ENCODE results near the gene ZNF302. TPM values are rescaled to one million over a fixed set of nuclear protein-coding genes. Genes with fewer than 3 reads are reported as not detected.

ZNF302 gene
- polyA plus RNA-seq, 1 of the 3 experiments (the other 2 are of a cell fraction) = 14.3 TPM

DNA sequence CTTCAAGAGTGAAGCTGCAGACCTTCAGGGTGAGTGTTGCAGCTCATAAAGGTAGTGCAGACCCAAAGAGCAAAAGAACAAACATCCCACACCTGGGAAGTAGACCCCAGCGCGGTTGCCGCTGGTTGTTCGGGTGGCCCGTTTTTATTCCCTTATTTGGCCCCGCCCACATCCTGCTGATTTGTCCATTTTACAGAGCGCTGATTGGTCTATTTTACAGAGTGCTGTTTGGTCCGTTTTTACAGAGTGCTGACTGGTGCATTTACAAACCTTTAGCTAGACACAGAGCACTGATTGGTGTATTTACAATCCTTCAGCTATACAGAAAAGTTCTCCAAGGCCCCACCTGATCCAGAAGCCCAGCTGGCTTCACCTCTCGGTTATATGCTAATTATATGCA, 1.6 kb upstream of the ZNF302 start:
- H3K27ac ChIP-seq (ENCODE audit: low read depth in 2 of 2, low read length in 1 of 2) = no peak overlapping the region
- no peaks in the 10 kb centered on the region for H3K9me3 ChIP-seq
- peaks cover 0 to 7% of the 10 kb centered on the region in 2 experiments; a peak in 2 of 4 replicates for H3K4me1 ChIP-seq (ENCODE audit: control insufficient read depth in 1 of 2, insufficient read depth in 2 of 2, low read depth in 1 of 2, low read length in 1 of 2)
- WGBS (ENCODE audit: low lambda C conversion rate) = 88% methylated on average over 9 of the region's 9 CpGs
- H3K79me2 ChIP-seq (ENCODE audit: insufficient read depth) = peaks cover 6% of the 10 kb centered on the region; the same call in 1 of the 2 replicates
- no peaks in the 10 kb centered on the region for H3K27me3 ChIP-seq (ENCODE audit: insufficient read depth)
- TF ChIP-seq, protein P1, sequence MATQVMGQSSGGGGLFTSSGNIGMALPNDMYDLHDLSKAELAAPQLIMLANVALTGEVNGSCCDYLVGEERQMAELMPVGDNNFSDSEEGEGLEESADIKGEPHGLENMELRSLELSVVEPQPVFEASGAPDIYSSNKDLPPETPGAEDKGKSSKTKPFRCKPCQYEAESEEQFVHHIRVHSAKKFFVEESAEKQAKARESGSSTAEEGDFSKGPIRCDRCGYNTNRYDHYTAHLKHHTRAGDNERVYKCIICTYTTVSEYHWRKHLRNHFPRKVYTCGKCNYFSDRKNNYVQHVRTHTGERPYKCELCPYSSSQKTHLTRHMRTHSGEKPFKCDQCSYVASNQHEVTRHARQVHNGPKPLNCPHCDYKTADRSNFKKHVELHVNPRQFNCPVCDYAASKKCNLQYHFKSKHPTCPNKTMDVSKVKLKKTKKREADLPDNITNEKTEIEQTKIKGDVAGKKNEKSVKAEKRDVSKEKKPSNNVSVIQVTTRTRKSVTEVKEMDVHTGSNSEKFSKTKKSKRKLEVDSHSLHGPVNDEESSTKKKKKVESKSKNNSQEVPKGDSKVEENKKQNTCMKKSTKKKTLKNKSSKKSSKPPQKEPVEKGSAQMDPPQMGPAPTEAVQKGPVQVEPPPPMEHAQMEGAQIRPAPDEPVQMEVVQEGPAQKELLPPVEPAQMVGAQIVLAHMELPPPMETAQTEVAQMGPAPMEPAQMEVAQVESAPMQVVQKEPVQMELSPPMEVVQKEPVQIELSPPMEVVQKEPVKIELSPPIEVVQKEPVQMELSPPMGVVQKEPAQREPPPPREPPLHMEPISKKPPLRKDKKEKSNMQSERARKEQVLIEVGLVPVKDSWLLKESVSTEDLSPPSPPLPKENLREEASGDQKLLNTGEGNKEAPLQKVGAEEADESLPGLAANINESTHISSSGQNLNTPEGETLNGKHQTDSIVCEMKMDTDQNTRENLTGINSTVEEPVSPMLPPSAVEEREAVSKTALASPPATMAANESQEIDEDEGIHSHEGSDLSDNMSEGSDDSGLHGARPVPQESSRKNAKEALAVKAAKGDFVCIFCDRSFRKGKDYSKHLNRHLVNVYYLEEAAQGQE (IDR thresholded peaks at IDR 0.05; ENCODE audit: low read depth, low read length) = no peak
- TF ChIP-seq ELF1 (IDR thresholded peaks at IDR 0.05) (no peak), POLR2AphosphoS5 (IDR thresholded peaks at IDR 0.05; ENCODE audit: low read depth, low read length) (no peak), NFIC (IDR thresholded peaks at IDR 0.05; ENCODE audit: borderline replicate concordance) (no peak), SIN3A (IDR thresholded peaks at IDR 0.05; ENCODE audit: borderline replicate concordance, low read depth, low read length) (no peak), FOSL2 (IDR thresholded peaks at IDR 0.05; ENCODE audit: borderline replicate concordance, low read depth) (no peak), TEAD4 (IDR thresholded peaks at IDR 0.05; ENCODE audit: borderline replicate concordance, insufficient read depth) (no peak), MXI1 (IDR thresholded peaks at IDR 0.05; ENCODE audit: low read depth, low read length) (no peak), RAD21 (IDR thresholded peaks at IDR 0.05; ENCODE audit: low read length) (no peak), NRF1 (IDR thresholded peaks at IDR 0.05; ENCODE audit: low read depth, low read length) (no peak), JUND (IDR thresholded peaks at IDR 0.05) (no peak), MEF2A (IDR thresholded peaks at IDR 0.05; ENCODE audit: borderline replicate concordance, low read depth) (no peak), EP300 (IDR thresholded peaks at IDR 0.05; ENCODE audit: borderline replicate concordance in 1 of 2, low read depth in 1 of 2, low read length in 1 of 2) (no peak), RCOR1 (IDR thresholded peaks at IDR 0.05; ENCODE audit: low read length) (no peak), GABPA (IDR thresholded peaks at IDR 0.05; ENCODE audit: low read depth) (no peak)
- TF ChIP-seq, protein P2, sequence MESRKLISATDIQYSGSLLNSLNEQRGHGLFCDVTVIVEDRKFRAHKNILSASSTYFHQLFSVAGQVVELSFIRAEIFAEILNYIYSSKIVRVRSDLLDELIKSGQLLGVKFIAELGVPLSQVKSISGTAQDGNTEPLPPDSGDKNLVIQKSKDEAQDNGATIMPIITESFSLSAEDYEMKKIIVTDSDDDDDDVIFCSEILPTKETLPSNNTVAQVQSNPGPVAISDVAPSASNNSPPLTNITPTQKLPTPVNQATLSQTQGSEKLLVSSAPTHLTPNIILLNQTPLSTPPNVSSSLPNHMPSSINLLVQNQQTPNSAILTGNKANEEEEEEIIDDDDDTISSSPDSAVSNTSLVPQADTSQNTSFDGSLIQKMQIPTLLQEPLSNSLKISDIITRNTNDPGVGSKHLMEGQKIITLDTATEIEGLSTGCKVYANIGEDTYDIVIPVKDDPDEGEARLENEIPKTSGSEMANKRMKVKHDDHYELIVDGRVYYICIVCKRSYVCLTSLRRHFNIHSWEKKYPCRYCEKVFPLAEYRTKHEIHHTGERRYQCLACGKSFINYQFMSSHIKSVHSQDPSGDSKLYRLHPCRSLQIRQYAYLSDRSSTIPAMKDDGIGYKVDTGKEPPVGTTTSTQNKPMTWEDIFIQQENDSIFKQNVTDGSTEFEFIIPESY (IDR thresholded peaks at IDR 0.05; ENCODE audit: borderline replicate concordance, low read depth) = no peak
- TF ChIP-seq, protein P3, sequence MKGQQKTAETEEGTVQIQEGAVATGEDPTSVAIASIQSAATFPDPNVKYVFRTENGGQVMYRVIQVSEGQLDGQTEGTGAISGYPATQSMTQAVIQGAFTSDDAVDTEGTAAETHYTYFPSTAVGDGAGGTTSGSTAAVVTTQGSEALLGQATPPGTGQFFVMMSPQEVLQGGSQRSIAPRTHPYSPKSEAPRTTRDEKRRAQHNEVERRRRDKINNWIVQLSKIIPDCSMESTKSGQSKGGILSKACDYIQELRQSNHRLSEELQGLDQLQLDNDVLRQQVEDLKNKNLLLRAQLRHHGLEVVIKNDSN (IDR thresholded peaks at IDR 0.05; ENCODE audit: borderline replicate concordance, low read depth) = no peak
- H2AFZ ChIP-seq (ENCODE audit: low read depth) = no peak overlapping the region
- H3K4me3 ChIP-seq (ENCODE audit: low read depth in 2 of 2, low read length in 1 of 2) = no peak overlapping the region; a peak in 1 of 4 replicates
- no peaks in the 10 kb centered on the region for H3F3A ChIP-seq (replicated peaks; ENCODE audit: insufficient read depth)
- CTCF ChIA-PET = interaction anchor here (1.2 to 1.9 kb wide), 3 partner anchors 12 to 37 kb away, joined by 4 to 11 read pairs (median 4); no protein-coding TSS in a partner anchor
- H3K9me2 ChIP-seq = no peaks in the 10 kb centered on the region
- POLR2A ChIA-PET = interaction anchor here (2.9 kb wide), 1 partner anchor 31 kb away, joined by 22 read pairs; no protein-coding TSS in a partner anchor
- H3K4me2 ChIP-seq = no peak overlapping the region
- no peak for DNase-seq
- no peak overlapping the region for H3K9ac ChIP-seq
- H3K36me3 ChIP-seq (replicated peaks in 1 of 2; ENCODE audit: control insufficient read depth in 1 of 2, insufficient read depth in 2 of 2, low read length in 1 of 2) = peaks cover 24 to 25% of the 10 kb centered on the region in 2 experiments
- no peaks in the 10 kb centered on the region for H4K20me1 ChIP-seq (ENCODE audit: insufficient read depth)
